T-helper 22 cell (primary cell): ENCODE data around the gene MED22.
A peak's percentile ranks its signal among the peaks of the same experiment; 100 is the strongest.

Source experiments
- DNase-seq: peaks from one replicate; pipeline ENCODE4 v3.0.0-alpha.2; 2020; ENCODE audit warnings: low read depth

Gene MED22

DNA sequence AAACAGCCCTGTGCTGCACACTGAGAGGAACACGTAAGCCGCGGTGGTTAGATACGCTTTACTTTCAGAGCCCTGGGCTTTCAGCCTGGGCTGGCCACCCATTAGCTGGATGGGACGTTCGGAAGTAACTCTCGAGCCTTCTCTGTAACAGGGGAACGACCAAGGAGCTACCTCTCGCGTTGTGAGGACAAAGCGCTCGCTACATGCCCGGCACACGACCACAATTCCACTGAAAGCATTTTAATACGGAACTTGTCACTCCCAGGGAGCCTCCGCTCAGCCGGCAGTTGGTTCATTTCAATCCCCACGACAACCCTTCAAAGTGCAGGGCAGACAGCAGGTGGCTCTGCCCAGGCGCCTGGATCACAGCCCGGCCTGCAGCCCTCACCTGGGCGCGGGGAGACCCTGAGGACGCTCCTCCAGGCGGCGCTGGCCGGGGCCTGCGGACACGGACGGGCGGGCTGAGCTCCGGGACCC lies 8.0 kb upstream of the MED22 start:
- DNase-seq = no peak

DNA sequence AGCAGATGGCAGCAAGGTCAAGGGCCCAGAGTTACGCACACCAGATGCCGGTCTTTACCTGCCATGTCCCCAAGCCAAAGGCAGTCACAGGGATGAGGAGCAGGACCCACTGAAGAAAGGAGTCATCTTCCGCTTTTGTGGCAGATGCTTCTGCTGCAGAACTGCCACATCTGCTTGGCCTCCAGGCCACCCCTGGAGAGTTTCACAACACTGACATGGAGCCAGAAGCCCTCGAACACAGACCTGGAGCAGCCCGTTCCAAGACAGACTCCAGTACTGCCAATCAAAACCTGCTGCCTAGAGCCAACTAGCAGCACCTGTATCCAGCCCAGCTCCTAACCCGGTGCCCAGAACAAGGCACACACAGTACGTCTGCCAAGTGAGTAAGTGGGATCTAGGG lies 6.8 kb upstream of the MED22 start:
- no peak for DNase-seq

DNA sequence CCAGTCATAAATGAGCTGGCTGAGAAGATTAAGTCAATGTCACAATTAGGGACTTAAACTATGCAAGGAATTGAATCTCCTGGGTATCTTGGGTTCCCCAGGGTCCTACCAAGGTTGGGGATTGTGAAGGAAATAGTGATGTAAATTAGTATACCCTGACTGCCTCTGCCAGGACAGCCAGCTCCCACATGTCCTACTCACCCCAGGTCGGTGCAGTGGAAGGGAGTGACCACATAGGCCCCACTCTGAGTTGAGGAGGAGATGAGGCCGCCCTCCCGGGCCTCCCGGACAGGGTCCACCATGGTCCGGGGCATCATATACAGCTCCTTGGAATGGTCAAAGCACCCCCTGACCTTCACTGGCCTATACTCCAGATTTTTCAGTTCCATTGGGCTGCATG lies 5.6 kb upstream of the MED22 start:
- DNase-seq = no peak

DNA sequence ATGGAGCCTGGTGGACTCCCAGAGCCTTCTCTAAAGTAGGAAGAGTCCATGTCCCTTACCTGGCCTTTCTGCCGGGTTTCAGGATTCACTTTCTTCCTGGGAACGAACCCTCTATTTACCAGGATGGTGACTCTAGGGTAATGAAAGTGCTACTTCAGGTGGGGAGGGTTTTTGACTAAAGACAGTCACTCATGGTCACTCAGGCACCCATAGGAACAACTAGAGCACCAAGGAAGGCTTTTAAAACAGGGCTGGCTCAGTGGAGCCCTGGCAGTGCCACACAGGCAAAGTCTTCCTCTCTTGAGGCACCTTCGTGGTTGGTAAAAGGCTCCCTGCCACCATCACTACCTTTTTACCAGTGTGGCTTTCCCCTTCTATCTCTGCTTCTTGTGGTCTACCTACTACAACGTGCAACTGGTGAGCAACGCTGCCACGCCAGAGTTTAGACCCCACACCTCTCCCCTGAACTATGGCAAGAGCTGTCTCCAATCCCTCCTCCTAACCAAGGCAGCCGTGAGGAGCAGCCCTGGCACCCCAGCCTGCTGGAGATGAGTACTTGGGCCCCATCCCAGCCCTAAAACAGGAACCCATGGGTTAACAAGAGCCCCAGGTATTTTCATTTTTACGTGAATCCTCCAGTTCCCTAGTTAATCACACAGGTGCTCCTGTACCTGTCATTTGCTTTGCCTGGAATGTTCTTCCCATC lies 4.9 kb upstream of the MED22 start:
- no peak for DNase-seq

DNA sequence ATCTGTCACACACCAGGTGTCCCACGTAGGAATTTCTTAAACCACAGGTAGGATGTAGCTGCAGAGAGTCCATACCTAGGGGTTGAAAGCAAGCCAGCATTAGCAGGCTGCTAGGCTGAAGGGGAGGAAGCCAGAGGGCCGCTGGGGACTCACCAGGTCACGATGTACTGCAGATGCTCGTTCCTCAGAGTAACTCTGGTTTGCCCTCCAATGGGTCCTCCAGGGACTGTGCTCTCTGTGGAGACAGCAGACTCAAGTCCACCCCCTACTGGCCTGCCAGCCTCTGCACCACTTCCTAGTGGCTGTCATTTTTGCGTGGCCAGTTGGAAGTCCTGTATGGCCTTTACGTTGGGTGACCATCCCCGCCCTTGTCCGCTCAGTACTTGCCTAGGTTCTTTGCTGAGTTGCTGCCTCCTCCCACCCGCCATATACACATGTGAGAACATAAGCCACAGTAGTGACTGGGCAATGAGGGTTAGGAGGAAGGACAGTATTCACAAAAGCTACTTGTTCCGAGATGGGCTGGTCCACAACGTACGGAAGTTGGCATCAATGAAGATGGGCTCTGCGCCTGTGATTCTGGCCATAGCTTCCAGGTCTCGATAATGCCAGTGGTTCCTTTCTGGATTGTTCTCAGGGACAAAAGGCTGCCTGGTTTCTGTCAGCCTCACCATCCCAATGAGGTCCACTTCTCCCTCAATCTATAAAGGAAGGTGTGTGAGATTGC lies 4.1 kb upstream of the MED22 start:
- DNase-seq = no peak

DNA sequence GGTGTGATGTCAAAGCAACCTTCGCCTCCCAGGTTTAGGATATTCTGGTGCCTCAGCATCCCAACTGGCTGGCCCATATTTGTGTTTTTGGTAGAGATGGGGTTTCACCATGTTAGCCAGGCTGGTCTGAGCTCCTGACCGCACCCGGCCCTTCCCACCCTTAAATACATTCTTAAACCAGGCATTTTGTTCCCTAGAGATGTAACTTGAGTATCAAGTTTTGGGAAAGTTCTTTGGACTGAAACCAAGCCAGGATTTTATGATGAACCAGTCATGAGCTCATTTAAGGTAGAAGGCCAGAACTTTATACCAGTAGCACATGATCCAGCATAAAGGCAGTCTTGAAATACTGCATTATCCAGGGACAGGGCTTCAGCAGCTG lies 3.6 kb upstream of the MED22 start:
- DNase-seq = no peak

DNA sequence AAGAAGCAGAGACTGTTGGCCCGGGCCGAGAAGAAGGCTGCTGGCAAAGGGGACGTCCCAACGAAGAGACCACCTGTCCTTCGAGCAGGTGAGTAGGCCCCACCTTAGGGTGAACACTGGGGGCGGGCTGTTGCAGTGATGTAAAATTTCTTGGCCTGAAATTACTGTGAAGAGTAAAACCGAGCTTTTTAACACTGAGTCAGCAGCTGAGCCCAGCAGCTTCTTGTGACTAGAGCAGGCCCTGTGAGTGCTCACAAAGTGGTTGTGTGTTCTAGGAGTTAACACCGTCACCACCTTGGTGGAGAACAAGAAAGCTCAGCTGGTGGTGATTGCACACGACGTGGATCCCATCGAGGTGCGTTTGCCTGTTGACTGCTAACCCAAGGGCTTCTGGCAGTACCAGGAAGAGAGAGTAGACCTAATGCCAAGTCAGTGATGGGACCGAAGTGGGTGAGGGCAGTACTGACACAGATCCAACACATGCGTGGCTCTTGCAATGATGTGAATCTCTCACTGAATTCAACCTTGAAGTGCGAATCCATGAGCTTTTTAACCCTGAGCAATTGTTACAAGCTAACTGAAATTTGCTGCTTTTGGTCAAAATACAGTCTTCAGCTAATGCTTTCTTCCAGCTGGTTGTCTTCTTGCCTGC lies 2.2 kb upstream of the MED22 start:
- DNase-seq = no peak

DNA sequence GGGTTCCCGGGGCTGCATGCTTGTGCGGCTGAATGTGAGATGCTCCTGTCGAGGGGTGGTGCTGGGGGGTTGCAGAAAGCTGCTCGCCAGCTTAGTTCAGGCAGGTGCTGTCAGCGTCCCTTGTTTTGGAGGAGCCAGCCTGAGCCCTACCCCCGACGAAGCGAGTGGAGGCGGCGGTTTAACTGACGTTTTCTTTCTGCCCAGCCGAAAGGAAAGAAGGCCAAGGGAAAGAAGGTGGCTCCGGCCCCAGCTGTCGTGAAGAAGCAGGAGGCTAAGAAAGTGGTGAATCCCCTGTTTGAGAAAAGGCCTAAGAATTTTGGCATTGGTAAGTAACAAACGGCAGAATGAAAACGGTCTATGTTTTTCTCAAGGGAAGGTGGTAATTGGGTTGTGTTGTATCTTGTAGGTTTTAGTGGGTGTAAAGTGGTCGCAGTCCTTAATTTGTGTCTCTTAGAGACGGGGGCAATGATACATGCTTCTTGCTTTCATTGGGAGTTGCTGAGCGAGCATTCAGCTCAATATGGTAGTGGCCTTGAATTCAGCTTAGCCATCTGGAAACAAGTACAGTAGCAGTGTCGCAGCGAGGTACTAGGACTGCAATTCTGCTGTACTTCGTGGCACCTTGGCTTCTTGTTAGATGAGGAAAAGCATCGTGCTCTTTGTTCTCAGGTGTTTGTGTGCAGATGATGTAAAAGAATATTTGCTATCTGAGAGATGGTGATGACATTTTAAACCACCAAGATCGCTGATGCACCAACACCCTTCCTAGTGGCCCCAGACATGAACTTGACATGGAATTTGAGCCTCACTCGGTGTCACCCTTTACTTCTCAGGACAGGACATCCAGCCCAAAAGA lies 1.0 kb upstream of the MED22 start:
- no peak for DNase-seq

DNA sequence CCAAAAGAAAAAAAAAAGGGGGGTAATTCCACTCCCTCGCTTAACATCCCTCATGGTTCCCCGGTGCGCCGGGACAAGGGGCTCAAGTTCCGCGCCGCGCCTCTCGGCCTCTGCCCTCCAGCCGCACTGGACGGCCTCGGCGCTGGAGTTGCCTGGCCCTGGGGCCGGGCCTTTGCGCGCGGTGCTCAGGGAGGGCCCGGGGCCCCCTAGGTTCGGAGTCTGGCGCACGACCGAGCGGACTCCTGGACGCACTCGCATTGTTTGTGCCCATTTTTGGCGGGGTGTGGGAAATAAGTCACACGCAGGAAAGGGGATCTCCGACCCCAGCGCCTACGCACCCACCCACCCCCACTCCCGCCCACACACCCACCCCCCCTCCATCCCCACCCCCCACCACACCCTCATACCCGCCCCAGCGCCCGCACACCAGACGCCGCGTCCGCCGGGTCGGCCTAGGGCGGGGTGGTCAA lies 381 bp downstream of the MED22 start:
- DNase-seq = peak; percentile 48

DNA sequence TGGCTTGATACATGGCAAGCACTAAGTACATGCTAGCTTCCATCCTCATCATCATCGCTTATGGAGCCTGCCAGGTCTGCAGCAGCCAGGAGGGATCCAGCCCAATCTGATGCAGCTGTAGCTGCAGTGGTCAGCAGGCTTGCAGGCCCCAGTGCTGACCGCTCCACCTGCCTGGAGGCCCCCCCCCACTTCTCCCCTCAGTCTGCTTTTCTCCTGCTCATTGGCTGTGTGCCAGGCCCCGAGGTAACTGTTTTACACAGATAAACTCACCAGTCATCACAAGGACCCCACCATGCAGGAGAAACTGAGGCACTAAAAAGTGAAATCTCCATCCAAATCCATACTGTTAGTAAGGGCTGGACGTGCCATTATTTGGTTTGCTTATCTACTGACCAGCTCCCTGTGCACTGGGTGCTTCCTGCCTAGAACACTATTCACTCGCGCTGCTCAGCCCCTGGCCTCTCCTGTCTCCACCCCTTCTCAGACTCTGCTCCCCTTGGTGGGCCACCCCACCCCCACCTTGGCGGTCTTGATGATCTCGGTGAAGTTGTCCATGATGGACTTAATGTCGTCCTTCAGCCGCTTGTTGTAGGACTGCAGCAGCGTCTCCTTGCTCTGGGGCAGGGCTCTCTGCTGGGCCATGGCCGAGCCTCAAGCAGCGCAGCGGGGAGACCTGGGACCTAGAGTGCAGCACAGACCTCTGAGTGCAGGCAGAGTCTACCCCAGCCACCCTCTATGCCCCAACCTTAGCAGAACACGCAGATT lies 1.7 kb downstream of the MED22 start:
- no peak for DNase-seq

DNA sequence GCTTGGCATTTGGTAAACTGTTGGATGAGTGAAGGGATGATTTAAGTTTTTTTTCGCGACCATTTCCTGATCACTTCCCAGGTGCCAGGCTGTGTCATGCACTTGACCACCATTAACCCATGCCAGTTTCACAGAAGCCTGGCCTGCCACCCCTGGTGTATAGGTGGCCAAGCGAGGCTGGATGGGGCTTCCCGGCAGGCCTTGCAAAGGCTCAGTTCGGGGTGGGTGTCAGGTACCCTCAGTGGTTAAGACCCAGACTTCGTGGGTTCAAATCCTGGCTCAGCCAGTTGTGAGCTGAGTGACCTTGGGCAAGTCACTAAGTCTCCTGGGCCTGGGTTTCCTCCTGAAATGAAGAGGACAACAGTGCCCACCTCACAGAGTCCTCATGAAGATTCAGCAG lies 2.3 kb downstream of the MED22 start:
- DNase-seq = no peak

DNA sequence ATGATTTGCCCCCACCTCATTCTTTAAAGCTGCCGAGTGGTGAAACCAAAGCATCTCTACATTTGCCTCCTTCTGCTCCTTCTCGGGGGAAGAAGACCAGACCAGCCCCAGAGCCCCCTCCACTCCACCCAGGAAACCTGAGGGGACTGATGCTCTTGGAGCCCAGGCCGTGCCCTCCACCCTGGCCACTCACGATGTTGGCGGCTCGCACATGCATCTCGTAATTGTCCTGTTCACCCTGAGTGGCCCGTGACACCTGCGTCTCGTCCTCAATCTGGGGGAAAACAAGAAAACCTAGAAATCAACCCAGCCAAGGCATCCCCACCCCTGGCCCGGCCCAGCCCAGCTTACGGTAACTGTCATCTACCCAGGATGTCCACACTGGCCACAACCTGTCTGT lies 3.0 kb downstream of the MED22 start:
- no peak for DNase-seq

DNA sequence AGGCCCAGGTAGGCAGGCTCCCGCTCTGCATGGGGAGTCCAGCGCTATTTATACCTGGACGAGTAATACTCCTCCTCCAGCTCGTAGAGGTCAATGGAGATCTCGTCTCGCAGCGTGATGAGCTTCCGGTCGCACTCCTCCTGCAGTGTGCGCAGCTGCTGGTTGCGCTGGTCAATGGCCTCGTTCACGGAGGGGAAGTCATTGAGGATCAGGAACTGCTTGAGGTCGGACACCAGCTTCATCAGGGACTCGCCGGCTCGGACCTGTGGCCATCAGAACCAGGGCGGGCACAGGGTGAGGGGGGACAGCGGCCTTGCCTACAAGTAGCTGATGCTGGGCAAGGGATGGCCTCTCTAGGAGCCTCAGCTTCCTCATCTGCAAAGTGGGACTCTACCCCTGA lies 3.9 kb downstream of the MED22 start:
- DNase-seq = no peak

DNA sequence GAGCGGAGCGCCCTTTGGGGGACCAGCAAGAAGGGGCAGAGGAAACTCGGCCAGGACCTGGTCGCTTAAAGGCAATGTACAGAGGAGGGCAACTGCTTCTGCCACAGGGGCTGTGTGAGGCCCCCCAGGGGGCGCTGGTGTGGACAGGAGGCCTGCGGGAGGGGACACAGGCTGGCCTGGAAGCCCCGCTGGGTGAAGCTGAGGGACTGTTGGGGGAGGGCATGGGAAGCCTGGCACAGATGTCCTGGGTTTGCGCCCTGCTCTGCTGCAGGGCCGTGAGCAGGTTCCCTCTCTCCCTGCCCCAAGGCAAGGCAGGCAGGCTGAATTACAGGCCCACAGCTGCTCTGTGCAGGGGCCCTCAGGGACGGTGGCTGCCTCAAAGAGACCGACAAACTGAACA lies 5.4 kb downstream of the MED22 start:
- no peak for DNase-seq

DNA sequence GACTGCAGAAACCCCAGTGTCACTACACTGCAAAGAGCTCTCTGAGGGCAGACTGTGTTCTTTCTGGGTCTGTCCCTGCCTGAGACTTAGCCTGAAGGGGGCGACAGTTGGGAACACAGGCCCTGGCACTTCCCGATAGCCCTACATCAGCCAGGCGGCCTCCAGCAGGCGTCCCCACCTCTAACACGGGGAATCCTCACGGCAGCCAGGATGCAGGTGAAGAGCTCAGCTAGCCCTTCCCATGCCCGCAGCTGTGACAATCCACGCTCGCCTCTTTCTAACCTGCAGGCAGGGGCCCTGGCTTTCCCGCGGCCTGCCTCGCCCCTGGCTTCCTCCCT lies 5.9 kb downstream of the MED22 start:
- DNase-seq = no peak

DNA sequence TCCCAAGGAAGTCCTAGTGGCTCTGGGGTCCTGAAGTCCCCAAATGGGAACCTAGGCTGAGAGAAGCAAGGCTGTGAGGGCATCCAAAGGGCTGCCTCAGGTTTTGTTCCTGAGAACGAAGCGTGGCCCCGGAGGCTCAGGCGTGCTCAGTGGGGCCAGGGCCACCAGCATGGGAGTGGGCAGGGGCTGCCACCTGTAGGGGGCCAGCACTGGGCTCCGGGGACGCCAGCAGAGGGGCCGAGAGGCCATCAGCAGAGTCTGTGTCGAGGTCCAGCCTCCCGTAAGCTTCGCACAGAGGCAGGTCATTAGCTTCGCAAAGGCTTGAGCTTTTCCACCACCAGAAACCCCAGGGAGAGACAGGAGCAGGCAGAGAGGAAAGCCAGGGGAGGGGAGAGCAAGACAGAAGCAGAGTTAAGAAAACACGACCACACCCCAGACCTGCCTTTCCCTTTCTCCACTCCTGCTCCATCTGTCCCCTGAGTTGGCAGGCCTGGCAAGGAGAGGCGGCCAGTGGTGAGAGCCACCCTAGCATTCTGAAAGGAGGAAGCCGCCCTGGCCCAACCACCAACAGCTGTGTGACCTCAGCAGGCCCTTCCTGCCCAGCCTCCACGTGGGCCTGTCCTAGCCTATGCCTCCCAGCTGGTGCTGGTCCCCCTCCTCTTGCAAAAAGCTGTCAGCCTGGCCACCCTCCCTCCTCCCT lies 6.4 kb downstream of the MED22 start:
- DNase-seq = no peak

DNA sequence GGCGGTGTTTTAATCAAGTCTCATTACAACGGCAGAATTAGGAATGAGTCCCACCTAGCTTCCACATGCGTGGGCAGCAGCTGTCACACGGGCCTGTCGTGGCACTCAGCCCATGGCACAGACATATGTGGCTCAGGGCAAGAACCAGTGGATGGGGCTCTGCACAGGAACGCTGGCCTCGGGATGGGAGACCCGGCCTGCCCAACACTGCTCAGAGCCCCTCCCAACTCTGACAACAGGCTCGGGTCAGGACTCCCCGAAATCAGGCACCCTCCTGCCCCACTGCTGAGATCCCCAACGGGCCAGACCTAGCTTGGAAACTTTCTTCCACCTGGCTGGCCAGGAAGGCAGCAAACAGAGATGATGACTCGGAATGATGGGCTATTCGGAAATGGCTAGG lies 7.0 kb downstream of the MED22 start:
- no peak for DNase-seq

DNA sequence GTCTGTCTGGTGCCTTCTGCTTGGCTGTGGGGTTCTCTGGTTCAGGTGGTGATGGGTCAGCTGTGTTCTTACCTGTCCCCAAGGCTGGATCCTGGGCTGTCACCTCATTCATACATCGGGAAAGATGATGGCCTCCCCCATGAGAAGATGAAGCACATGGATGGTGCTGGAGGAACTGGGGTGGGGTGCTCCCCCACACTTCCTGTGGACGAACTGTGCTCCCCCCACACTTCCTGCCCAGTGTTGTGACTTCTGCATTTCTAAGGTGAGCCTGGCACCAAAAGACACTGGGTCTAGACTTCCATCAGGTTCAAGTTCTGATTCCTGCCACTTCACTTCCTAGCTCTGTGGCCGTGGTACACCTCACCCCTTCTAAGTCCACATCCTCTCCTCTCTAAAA lies 7.7 kb downstream of the MED22 start:
- no peak for DNase-seq

DNA sequence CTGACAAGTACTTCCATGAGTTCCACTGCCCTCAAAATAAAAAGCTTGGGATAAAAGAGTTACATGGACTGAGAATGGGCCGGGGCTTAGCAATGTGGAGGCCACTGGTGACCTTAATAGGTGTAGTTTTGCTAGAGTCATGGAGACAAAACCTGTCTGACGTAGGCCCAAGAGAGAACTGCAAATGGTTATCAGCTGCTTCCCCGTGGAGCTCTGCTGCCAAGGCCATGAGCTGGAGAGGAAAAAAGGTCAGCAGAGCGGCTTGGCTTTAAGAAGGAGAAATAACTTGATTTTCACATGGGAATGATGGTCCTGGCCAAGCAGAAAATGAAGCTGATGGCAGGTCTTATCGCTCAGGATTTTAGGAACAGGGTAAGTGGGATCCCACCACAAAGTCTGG lies 8.3 kb downstream of the MED22 start:
- DNase-seq = no peak

DNA sequence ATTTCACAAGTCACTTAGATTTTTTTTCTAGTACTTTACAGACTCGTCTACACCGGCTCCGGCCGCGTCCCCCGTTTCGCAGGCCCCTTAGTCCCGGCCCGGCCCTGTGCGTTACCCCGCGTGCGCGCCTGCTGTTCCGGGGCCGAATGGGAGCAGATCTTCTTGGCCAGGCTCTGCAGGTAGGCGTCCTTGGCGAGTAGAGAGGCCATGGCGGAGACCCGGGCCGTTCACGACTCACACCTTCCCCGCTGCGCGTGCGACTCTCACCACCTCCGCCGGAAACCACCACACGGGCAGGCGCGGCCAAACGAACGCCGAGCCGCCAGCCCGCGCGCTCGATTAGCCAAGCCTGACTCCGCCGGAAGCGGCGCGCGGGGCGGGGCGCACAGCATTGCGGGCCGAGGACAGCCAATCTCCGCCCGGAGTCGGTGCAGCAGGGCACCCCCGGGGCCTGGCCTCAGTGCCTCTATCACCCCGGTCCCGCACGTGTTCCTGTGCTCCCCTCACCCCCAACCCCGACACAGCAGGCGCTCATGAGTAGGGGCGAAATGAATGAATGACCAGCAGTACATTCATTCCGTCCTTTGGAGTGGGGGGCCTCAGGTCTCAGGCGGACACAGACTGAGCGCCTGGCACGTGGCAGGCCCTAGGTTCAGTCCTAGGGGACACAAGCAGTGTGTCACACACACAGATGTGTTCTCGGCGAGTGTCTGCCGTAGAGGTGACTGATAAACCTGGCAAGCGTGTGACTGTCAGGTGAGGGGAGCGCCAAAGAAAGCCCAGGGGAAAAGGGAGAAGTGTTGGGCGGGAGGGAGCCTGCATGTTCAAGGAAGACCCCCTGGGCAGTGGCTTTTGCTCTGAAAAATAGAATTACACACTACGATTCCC lies 11.8 kb downstream of the MED22 start, which contains the start of gene SURF6:
TSS of gene SURF6 (minus strand) at position 265 of the 888 bp plus-strand sequence. CDS start at position 209, 56 bp downstream.
- peak; percentile 89 for DNase-seq
